Measurements from ENCODE around the gene MCRIP1. TPM values are rescaled to one million over a fixed set of nuclear protein-coding genes. Genes with fewer than 3 reads are reported as not detected.
A peak's percentile ranks its signal among the peaks of the same experiment; 100 is the strongest.

MCRIP1 gene
- total RNA-seq, 1 experiment from 2014 or later: 38.5 TPM

DNA sequence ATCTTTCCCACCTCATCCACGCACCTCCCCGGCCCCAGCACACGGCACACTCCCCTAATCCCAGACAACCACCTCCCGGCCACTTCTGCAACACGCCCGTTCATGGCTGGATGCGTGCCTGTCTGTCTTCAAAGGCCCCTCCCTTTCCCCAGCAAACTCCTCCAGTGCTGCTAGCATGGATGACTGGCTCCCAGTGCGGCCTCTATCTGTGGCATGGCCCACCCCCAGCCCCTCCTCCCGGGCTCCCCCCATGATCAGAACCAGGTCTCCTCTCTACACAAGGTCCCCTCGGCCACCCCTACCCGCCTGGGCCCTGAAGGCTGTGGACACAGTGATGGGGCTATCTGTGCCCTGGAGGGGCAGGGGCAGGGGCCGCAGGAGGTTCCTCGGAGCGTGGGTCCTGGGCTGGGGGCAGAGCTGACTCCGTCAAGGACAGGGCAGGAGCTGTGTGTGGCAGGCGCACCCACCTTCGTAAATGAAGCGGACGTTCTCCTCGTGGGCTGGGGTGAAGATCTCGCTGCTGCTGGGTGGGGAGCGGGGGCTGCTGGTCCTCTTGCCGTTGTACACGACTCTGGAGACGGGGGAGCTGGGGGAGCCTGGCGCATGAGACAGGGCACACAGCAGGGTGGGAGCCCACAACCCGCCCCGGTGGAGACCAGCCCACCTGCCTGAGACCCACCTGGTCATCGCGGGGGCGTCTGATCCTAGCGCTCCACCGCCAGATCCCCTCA, 9.1 kb downstream of the MCRIP1 start:
- Mint-ChIP-seq H3K4me3 (ENCODE audit: low read depth, unreplicated experiment) (no peak overlapping the region), H3K27me3 (ENCODE audit: unreplicated experiment) (no peaks in the 10 kb centered on the region), H3K4me1 (ENCODE audit: low read depth, unreplicated experiment) (peaks cover 17% of the 10 kb centered on the region), H3K27ac (ENCODE audit: unreplicated experiment) (no peak overlapping the region), H3K36me3 (ENCODE audit: insufficient read depth, unreplicated experiment) (no peaks in the 10 kb centered on the region), H3K9me3 (ENCODE audit: low read depth, unreplicated experiment) (no peaks in the 10 kb centered on the region)
- no TSS peak for BruUV-seq (replicated peaks)
- TF ChIP-seq, protein P1, sequence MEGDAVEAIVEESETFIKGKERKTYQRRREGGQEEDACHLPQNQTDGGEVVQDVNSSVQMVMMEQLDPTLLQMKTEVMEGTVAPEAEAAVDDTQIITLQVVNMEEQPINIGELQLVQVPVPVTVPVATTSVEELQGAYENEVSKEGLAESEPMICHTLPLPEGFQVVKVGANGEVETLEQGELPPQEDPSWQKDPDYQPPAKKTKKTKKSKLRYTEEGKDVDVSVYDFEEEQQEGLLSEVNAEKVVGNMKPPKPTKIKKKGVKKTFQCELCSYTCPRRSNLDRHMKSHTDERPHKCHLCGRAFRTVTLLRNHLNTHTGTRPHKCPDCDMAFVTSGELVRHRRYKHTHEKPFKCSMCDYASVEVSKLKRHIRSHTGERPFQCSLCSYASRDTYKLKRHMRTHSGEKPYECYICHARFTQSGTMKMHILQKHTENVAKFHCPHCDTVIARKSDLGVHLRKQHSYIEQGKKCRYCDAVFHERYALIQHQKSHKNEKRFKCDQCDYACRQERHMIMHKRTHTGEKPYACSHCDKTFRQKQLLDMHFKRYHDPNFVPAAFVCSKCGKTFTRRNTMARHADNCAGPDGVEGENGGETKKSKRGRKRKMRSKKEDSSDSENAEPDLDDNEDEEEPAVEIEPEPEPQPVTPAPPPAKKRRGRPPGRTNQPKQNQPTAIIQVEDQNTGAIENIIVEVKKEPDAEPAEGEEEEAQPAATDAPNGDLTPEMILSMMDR (IDR thresholded peaks at IDR 0.05; ENCODE audit: unreplicated experiment): no peak
- no peak for DNase-seq
- CTCF ChIA-PET: no interaction called here
- intact Hi-C loops (cut with micrococcal nuclease; ENCODE audit: unreplicated experiment): no loop called here

DNA sequence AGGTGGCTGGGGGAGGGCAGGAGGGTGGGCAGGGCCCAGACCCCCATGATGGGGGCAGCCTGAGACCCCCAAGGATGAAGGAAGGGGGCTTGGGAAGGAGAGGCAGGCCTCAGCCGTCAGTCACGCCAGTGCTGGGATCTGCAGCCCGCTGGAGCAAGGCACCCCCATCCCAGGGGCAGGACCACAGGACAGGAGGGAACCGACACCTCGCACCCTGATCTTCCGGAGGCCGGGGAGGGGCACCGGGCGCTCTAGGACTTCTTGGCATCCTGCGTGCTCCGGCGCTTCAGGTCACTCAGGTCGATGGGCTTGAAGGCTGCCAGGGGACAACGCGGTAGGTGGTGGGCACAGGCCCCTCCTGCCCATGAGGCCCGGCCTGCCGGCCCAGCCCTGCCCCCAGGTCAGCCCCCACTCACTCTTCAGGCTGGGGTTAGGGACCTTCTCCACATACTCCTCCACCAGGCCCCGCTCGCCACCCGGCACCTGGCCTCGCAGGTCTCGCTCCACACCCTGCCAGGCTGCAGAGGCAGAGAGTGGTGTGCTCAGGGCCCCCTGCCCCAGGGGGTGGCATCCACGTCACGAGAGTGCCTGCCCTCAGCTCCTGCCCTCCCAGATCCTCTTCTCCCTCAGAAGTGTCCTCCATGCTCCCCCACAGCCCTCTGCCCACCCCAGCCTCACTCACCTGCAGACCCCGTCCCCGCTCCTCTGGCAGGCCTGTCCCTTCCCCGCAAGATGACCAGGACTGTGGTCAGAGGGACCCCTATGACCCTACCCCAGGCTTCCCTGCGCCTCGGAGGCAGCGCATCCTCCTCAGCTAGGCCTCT, 9.9 kb downstream of the MCRIP1 start:
- Mint-ChIP-seq H3K27ac (ENCODE audit: unreplicated experiment) (no peak overlapping the region), H3K4me1 (ENCODE audit: low read depth, unreplicated experiment) (peaks cover 11% of the 10 kb centered on the region), H3K27me3 (ENCODE audit: unreplicated experiment) (peaks cover under 1% of the 10 kb centered on the region), H3K4me3 (ENCODE audit: low read depth, unreplicated experiment) (no peak overlapping the region), H3K36me3 (ENCODE audit: insufficient read depth, unreplicated experiment) (no peaks in the 10 kb centered on the region), H3K9me3 (ENCODE audit: low read depth, unreplicated experiment) (no peaks in the 10 kb centered on the region)
- DNase-seq: no peak
- TF ChIP-seq, protein P1 (IDR thresholded peaks at IDR 0.05; ENCODE audit: unreplicated experiment): no peak
- intact Hi-C loops (cut with micrococcal nuclease; ENCODE audit: unreplicated experiment): no loop called here
- no TSS peak for BruUV-seq (replicated peaks)
- CTCF ChIA-PET: no interaction called here

DNA sequence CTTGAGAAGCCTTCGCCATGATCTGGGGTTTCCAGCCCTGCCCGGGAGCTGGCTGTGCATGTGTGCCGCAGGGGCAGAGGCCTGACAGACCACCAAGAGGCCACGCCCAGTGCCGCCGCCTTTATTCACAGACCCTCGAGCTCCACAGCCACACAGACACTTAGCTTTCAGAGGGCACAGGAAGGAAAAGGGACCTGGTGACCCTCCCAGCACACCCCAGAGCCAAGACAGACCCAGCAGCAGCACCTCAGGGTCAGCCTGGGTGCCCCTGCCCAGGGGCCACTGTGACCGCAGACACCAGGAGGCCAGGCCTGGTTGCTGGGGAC, 10.8 kb downstream of the MCRIP1 start:
- Mint-ChIP-seq H3K9me3 (ENCODE audit: low read depth, unreplicated experiment) (no peaks in the 10 kb centered on the region), H3K36me3 (ENCODE audit: insufficient read depth, unreplicated experiment) (no peaks in the 10 kb centered on the region), H3K27ac (ENCODE audit: unreplicated experiment) (no peak overlapping the region)

DNA sequence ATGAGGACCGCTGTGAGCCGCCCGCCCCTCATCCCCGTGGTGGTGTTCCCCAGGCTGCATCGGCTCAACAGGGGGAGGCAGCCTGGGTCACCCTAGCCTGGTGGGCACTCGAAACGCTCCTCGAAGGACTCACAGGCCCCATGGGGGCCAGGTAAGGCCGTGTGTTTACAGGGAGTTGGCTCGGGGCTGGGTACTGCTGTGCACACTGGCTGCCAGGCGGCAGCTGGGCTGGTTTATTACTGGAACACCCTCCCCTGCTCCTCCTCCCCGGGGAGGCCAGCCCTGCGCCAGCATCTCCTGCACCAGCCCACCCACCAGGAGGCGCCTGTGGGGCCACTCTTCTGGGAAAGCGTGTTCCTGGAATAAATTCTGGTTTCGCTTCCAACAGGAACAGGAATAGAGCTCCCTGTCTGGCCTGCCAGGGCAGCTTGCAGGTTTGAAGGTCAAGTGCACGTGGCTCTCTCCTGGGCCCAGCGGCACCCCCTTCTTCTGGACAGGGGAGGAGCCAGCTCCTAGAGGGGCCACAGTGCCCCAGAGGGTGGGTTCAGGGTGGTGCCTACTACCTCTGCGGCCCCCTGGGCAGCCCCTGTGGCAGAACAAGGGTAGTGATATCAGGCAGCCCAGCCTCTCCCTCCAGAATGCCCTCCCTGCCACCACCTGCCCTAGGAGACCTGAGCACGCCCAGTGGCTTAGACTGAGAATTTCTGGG, 11.3 kb downstream of the MCRIP1 start:
- no peak overlapping the region for H3K4me3 Mint-ChIP-seq (ENCODE audit: low read depth, unreplicated experiment)
- DNase-seq: peak; percentile 88
- H3K27me3 Mint-ChIP-seq (ENCODE audit: unreplicated experiment): peaks cover 15% of the 10 kb centered on the region
- no peak overlapping the region for H3K27ac Mint-ChIP-seq (ENCODE audit: unreplicated experiment)
- no TSS peak for BruUV-seq (replicated peaks)
- intact Hi-C loops (cut with micrococcal nuclease; ENCODE audit: unreplicated experiment): no loop called here
- TF ChIP-seq, protein P1 (IDR thresholded peaks at IDR 0.05; ENCODE audit: unreplicated experiment): peak; percentile 60
- CTCF ChIA-PET: interaction anchor here (0.7 to 1.3 kb wide), 5 partner anchors 14 to 108 kb away, joined by 3 to 7 read pairs (median 5); partner anchors contain the start of gene PCYT2
- no peaks in the 10 kb centered on the region for H3K36me3 Mint-ChIP-seq (ENCODE audit: insufficient read depth, unreplicated experiment)
- H3K4me1 Mint-ChIP-seq (ENCODE audit: low read depth, unreplicated experiment): peaks cover 11% of the 10 kb centered on the region
- H3K9me3 Mint-ChIP-seq (ENCODE audit: low read depth, unreplicated experiment): no peaks in the 10 kb centered on the region

More for the DNA sequence above, 10.8 kb downstream of the MCRIP1 start:
- Mint-ChIP-seq H3K4me3 (ENCODE audit: low read depth, unreplicated experiment) (no peak overlapping the region), H3K27me3 (ENCODE audit: unreplicated experiment) (peaks cover 10% of the 10 kb centered on the region), H3K4me1 (ENCODE audit: low read depth, unreplicated experiment) (peaks cover 9% of the 10 kb centered on the region)
- no peak for DNase-seq
- BruUV-seq (replicated peaks): no TSS peak
- TF ChIP-seq, protein P1 (IDR thresholded peaks at IDR 0.05; ENCODE audit: unreplicated experiment): no peak
- intact Hi-C loops (cut with micrococcal nuclease; ENCODE audit: unreplicated experiment): no loop called here
- CTCF ChIA-PET: interaction anchor here (0.7 to 1.3 kb wide), 5 partner anchors 15 to 108 kb away, joined by 3 to 7 read pairs (median 5); partner anchors contain the start of gene PCYT2
